HCT116 (cell line): ENCODE results near the gene G0S2.

Experiments used
- CEBPB ChIP-seq: IDR thresholded peaks from 2 replicates; pipeline ENCODE4 v1.6.1; 2012; ENCODE audit warnings: low read depth
- CTCF ChIP-seq, 3 experiments: fragments of 200-600 bp in 1 of 3; sonication (generic) in 1 of 3; IDR thresholded peaks in 2 of 3; conservative IDR thresholded peaks in 1 of 3; 2 replicates each; pipeline ENCODE4 v1.5.1; 2012 to 2017; ENCODE audit warnings: low read depth in 2 of 3, low read length in 2 of 3, antibody characterized with exemption in 1 of 3, borderline replicate concordance in 1 of 3, control low read depth in 1 of 3, mild to moderate bottlenecking in 1 of 3, mixed read lengths in 1 of 3, mixed run types in 1 of 3, moderate library complexity in 1 of 3; ENCODE audit not compliant: insufficient read depth in 1 of 3
- JUND ChIP-seq: IDR thresholded peaks from 2 replicates; pipeline ENCODE4 v1.6.1; 2012
- MAX ChIP-seq: IDR thresholded peaks from 2 replicates; pipeline ENCODE4 v1.6.1; 2012
- POLR2A ChIP-seq: IDR thresholded peaks from 2 replicates; pipeline ENCODE4 v1.7.0; 2011; ENCODE audit warnings: borderline replicate concordance; ENCODE audit not compliant: insufficient read depth, insufficient read length; ENCODE audit errors: extremely low read depth
- RAD21 ChIP-seq: IDR thresholded peaks from 2 replicates; pipeline ENCODE4 v1.6.1; 2012; ENCODE audit warnings: low read depth, mild to moderate bottlenecking

GRCh38 chr1:209630383-209631225 lies 44.6 kb upstream of the G0S2 start:
- no peak for TF ChIP-seq CTCF (IDR thresholded peaks at IDR 0.05 in 2 of 3, conservative IDR thresholded peaks at IDR 0.05 in 1 of 3; ENCODE audit: borderline replicate concordance in 1 of 3, insufficient read depth in 1 of 3, low read depth in 2 of 3, low read length in 2 of 3)
- no peak for TF ChIP-seq POLR2A
- TF ChIP-seq RAD21: no peak
- TF ChIP-seq CEBPB: no peak
- TF ChIP-seq JUND: no peak
- TF ChIP-seq MAX: no peak
